ENCODE measurements around the gene NKX1-1. TPM values are rescaled to one million over a fixed set of nuclear protein-coding genes. Genes with fewer than 3 reads are reported as not detected.

The NKX1-1 gene
- total and polyA plus RNA-seq, 2 experiments from 2014 or later, result not detected

GRCh38 chr4:1383728-1384591 is 22.3 kb downstream of the NKX1-1 start (continued):
- TF ChIP-seq ZNF462 (CRISPR knock-in tag; IDR thresholded peaks at IDR 0.05), result no peak
- no peak for TF ChIP-seq ETS1 (IDR thresholded peaks at IDR 0.05)
- no peak for TF ChIP-seq ZNF114 (CRISPR knock-in tag; IDR thresholded peaks at IDR 0.05)
- TF ChIP-seq POLR2AphosphoS5 (IDR thresholded peaks at IDR 0.05; ENCODE audit: low read depth), result no peak
- no peak for TF ChIP-seq EZH2phosphoT487 (IDR thresholded peaks at IDR 0.05; ENCODE audit: unreplicated experiment)
- TF ChIP-seq CTCF (conservative IDR thresholded peaks at IDR 0.05; ENCODE audit: low read depth in 2 of 2), result no peak
